ENCODE measurements around the gene GPR107. TPM values are rescaled to one million over a fixed set of nuclear protein-coding genes. Genes with fewer than 3 reads are reported as not detected.

GPR107 gene
- total and polyA plus RNA-seq, 2 donors (not counting 1 experiment from before 2014, with no cell fraction given), result 10.4 to 28.1 TPM

DNA sequence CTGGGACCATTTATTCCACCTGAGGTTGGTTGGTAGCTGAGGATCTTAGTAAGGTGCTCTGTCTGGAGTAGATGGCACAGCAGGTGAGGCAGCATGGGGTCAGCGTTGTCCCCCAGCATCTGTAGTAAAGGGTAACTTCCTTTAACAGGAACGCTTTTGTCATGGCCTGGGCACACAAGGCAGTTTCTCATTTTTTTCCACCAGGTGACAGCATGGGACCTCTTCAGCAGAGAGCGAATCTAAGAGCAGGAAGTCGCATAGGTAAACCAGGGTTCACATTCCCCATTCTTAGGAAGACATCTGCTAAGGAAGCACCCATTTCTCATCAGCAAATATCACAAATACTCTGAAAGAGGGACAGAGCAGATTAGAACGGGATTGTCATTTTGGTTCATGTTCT is 56.5 kb downstream of the GPR107 start:
- Mint-ChIP-seq H3K27me3 (no peaks in the 10 kb centered on the region), H3K27ac (no peak overlapping the region), H3K9me3 (ENCODE audit: insufficient read depth) (no peaks in the 10 kb centered on the region), H3K4me3 (no peak overlapping the region), H3K4me1 (peaks cover 9% of the 10 kb centered on the region)
- 94% methylated on average over 5 of the region's 5 CpGs for WGBS (ENCODE audit: insufficient coverage)
- DNase-seq (no peak), ATAC-seq (ENCODE audit: low read depth) (no peak)
- H3K9ac ChIP-seq (ENCODE audit: low read length), result no peak overlapping the region
- TF ChIP-seq CTCF (IDR thresholded peaks at IDR 0.05) (no peak), EZH2 (IDR thresholded peaks at IDR 0.05; ENCODE audit: borderline replicate concordance, insufficient read depth, low read depth, low read length, poor library complexity, severe bottlenecking) (no peak)
- no peak overlapping the region for H3K4me2 ChIP-seq (replicated peaks; ENCODE audit: low read depth, low read length, poor library complexity, severe bottlenecking)
- no peaks in the 10 kb centered on the region for H3K4me1 ChIP-seq (ENCODE audit: control insufficient read depth in 2 of 2, insufficient read depth in 2 of 2, low read length in 2 of 2)
- no peaks in the 10 kb centered on the region for H3K27me3 ChIP-seq (replicated peaks in 1 of 4; ENCODE audit: control extremely low read depth in 1 of 4, control insufficient read depth in 3 of 4, insufficient read depth in 4 of 4, low read length in 3 of 4)
- intact Hi-C loops (cut with micrococcal nuclease), result no loop called here
- no peak overlapping the region for H3K27ac ChIP-seq (ENCODE audit: low read length in 2 of 2)
- H3K9me3 ChIP-seq (ENCODE audit: control extremely low read depth in 1 of 3, control insufficient read depth in 2 of 3, insufficient read depth in 1 of 3, low read length in 2 of 3), result no peaks in the 10 kb centered on the region
- no peaks in the 10 kb centered on the region for H4K20me1 ChIP-seq (ENCODE audit: control insufficient read depth, insufficient read depth, low read length, poor library complexity, severe bottlenecking)
- H2AFZ ChIP-seq (ENCODE audit: insufficient read depth, low read depth, low read length, poor library complexity, severe bottlenecking), result no peak overlapping the region
- POLR2A ChIA-PET, result no interaction called here
- no peak overlapping the region for H3K4me3 ChIP-seq (ENCODE audit: control extremely low read depth in 1 of 5, extremely low read depth in 1 of 5, insufficient read depth in 1 of 5, low read depth in 2 of 5, low read length in 4 of 5)
- CTCF ChIA-PET, result interaction anchor here (1.1 to 9.3 kb wide), 3 partner anchors 9 to 129 kb away, joined by 3 to 191 read pairs (median 10); no protein-coding TSS in a partner anchor
- peaks cover 3% of the 10 kb centered on the region for H3K79me2 ChIP-seq (ENCODE audit: control insufficient read depth, insufficient read depth, low read length)
- H3K36me3 ChIP-seq (replicated peaks in 1 of 2; ENCODE audit: control extremely low read depth in 1 of 2, control insufficient read depth in 1 of 2, extremely low read depth in 1 of 2, insufficient read depth in 2 of 2, low read length in 1 of 2), result peaks cover 0 to 47% of the 10 kb centered on the region in 2 experiments

DNA sequence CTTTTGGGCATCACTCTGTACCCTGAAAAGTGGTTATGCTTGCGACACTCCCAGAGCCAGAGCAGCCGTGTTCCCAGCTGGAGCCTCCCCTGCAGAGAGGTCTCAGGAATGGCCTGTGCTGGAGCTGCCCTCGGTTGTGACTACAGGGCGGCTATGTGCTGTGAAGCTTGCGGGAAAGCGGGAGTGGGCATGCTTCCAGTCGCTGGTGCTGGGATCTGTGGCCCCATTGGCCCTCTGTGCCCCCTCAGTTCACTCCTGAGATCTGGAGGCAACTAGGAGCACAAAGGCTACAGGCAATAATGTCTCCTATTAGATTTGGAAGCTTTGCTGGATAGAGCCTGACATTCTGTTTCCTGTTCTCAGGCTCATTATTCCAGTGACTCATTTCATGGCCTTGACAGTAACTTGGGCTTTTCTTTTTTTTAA is 56.9 kb downstream of the GPR107 start:
- Mint-ChIP-seq H3K9me3 (ENCODE audit: insufficient read depth) (no peaks in the 10 kb centered on the region), H3K27me3 (no peaks in the 10 kb centered on the region), H3K4me1 (peaks cover 9% of the 10 kb centered on the region), H3K27ac (no peak overlapping the region), H3K4me3 (no peak overlapping the region)
- no peaks in the 10 kb centered on the region for H3K9me3 ChIP-seq (ENCODE audit: control extremely low read depth in 1 of 3, control insufficient read depth in 2 of 3, insufficient read depth in 1 of 3, low read length in 2 of 3)
- H3K27me3 ChIP-seq (replicated peaks in 1 of 4; ENCODE audit: control extremely low read depth in 1 of 4, control insufficient read depth in 3 of 4, insufficient read depth in 4 of 4, low read length in 3 of 4), result no peaks in the 10 kb centered on the region
- 98% methylated on average over 7 of the region's 7 CpGs for WGBS (ENCODE audit: insufficient coverage)
- DNase-seq (no peak), ATAC-seq (ENCODE audit: low read depth) (no peak)
- H3K4me2 ChIP-seq (replicated peaks; ENCODE audit: low read depth, low read length, poor library complexity, severe bottlenecking), result no peak overlapping the region
- no peaks in the 10 kb centered on the region for H3K4me1 ChIP-seq (ENCODE audit: control insufficient read depth in 2 of 2, insufficient read depth in 2 of 2, low read length in 2 of 2)
- ChIA-PET POLR2A (interaction anchor here (0.9 kb wide), 1 partner anchor 17 kb away, joined by 3 read pairs; no protein-coding TSS in a partner anchor), CTCF (interaction anchor here (1.2 to 9.3 kb wide), 3 partner anchors 10 to 231 kb away, joined by 3 to 191 read pairs (median 3); no protein-coding TSS in a partner anchor)
- no peaks in the 10 kb centered on the region for H4K20me1 ChIP-seq (ENCODE audit: control insufficient read depth, insufficient read depth, low read length, poor library complexity, severe bottlenecking)
- intact Hi-C loops (cut with micrococcal nuclease), result no loop called here
- peaks cover 3% of the 10 kb centered on the region for H3K79me2 ChIP-seq (ENCODE audit: control insufficient read depth, insufficient read depth, low read length)
- no peak overlapping the region for H3K27ac ChIP-seq (ENCODE audit: low read length in 2 of 2)
- no peak for TF ChIP-seq CTCF (IDR thresholded peaks at IDR 0.05)
- no peak for TF ChIP-seq EZH2 (IDR thresholded peaks at IDR 0.05; ENCODE audit: borderline replicate concordance, insufficient read depth, low read depth, low read length, poor library complexity, severe bottlenecking)
- H3K4me3 ChIP-seq (ENCODE audit: control extremely low read depth in 1 of 5, extremely low read depth in 1 of 5, insufficient read depth in 1 of 5, low read depth in 2 of 5, low read length in 4 of 5), result no peak overlapping the region
- no peak overlapping the region for H3K9ac ChIP-seq (ENCODE audit: low read length)
- peaks cover 0 to 44% of the 10 kb centered on the region in 2 experiments for H3K36me3 ChIP-seq (replicated peaks in 1 of 2; ENCODE audit: control extremely low read depth in 1 of 2, control insufficient read depth in 1 of 2, extremely low read depth in 1 of 2, insufficient read depth in 2 of 2, low read length in 1 of 2)
- H2AFZ ChIP-seq (ENCODE audit: insufficient read depth, low read depth, low read length, poor library complexity, severe bottlenecking), result no peak overlapping the region
